ENCODE results near the gene IP6K2.

Gene IP6K2

DNA sequence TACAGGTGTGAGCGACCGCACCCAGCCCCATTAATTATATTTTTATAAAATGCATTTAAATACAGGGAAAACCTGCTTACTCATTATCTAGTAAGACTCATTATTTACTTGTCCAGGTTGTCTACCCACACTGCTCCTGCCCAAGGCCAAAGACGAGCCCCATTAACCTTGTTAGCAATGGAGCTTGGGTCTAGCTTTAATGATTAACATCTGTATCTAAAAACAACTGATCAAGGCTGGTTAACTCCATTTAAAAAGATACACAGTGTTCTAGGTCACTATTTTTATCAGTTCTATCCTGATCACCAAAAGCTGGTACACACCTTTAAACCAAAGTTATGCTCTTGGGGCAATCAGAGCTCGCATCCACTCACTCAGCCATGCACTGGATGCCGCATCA, 20.9 kb downstream of the IP6K2 start:
- in situ Hi-C loops (cut with HindIII; ENCODE audit: low sequenced_read_pairs), result no loop called here
- no peak for DNase-seq (ENCODE audit: low read depth, low spot score)
- H3K4me3 ChIP-seq (ENCODE audit: low read depth, low read length), result no peak overlapping the region
- TF ChIP-seq, protein P1, sequence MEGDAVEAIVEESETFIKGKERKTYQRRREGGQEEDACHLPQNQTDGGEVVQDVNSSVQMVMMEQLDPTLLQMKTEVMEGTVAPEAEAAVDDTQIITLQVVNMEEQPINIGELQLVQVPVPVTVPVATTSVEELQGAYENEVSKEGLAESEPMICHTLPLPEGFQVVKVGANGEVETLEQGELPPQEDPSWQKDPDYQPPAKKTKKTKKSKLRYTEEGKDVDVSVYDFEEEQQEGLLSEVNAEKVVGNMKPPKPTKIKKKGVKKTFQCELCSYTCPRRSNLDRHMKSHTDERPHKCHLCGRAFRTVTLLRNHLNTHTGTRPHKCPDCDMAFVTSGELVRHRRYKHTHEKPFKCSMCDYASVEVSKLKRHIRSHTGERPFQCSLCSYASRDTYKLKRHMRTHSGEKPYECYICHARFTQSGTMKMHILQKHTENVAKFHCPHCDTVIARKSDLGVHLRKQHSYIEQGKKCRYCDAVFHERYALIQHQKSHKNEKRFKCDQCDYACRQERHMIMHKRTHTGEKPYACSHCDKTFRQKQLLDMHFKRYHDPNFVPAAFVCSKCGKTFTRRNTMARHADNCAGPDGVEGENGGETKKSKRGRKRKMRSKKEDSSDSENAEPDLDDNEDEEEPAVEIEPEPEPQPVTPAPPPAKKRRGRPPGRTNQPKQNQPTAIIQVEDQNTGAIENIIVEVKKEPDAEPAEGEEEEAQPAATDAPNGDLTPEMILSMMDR (IDR thresholded peaks at IDR 0.05; ENCODE audit: low read depth, low read length), result no peak

DNA sequence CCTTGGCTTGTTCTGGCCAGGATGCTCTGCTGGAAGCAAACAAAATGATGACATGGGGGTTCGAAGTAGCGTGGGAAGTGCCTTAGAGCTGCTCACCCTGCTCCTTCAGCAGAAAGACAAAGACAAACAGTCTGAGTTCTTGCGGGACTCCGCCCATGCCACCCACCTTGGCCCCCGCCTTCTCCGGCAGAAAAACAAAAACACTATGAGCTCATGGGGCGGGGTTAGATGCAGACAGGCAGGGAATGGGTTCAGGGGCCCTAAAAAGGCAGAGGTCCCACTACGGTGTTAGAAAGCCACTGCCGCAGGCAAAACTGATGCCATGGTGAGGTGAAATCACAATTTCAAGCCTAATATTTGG, 21.6 kb downstream of the IP6K2 start:
- TF ChIP-seq, protein P1 (IDR thresholded peaks at IDR 0.05; ENCODE audit: low read depth, low read length), result no peak
- peak; percentile 76 for DNase-seq (ENCODE audit: low read depth, low spot score)
- peak overlapping the region; percentile 22 for H3K4me3 ChIP-seq (ENCODE audit: low read depth, low read length)
- in situ Hi-C loops (cut with HindIII; ENCODE audit: low sequenced_read_pairs), result no loop called here

DNA sequence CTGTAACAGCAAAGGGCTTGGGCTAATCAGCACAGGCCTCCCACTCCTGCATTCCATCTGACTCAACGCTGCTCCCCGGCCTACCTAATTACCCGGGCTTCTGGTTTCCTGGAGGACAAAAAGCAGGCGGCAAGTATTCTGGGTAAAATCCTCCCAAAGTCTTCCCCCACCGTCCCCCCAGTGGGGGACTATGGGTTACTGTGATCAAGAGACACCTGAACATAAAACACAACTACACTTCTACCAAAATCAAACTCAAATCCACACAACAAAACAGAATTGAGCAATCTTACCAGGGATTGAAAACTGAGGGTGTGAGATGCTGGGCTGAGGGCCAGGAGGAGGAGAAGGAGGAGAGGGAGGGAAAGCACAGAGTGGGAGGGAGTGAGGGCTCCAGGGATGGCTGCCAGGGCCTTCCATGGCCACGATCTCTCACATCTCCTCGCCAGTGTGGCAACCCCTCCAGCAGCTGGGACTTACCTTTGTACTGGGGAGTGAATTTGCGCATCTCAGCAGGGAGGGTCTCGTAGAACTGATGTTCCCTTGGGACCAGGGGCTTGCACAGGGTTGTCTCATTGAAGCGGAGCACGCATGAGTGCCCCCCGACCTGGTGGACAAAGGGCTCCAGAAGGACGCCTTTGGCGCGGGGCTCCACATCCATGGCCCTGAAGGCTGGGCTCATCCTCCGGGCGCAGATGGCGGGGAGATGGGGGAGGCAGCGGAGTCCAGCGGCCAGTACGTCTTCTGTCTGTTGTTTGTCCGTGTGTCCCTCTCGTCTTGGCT, 22.2 kb downstream of the IP6K2 start:
- peak overlapping the region; percentile 22 for H3K4me3 ChIP-seq (ENCODE audit: low read depth, low read length)
- TF ChIP-seq, protein P1 (IDR thresholded peaks at IDR 0.05; ENCODE audit: low read depth, low read length), result no peak
- in situ Hi-C loops (cut with HindIII; ENCODE audit: low sequenced_read_pairs), result no loop called here
- DNase-seq (ENCODE audit: low read depth, low spot score), result peak; percentile 85

DNA sequence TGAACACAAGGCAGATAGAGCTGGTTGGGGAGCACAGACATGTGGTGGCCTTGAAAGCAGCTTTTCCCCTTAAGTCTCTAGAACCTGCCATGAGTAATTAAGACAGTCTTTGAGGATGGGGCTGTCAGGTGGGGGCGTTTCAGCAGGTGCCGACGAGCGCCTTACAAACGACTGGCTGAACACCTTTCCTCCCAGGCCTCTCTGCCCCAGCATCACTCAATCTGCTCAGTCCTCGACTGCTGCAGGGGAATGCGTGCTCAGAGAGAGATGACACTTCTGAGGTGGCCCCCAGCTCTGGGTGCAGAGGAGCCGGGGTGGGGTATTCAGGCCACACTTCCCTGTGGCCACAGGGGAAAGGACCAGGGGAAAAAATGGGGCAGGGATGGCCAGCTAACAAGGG, 23.2 kb downstream of the IP6K2 start:
- no peak for DNase-seq (ENCODE audit: low read depth, low spot score)
- in situ Hi-C loops (cut with HindIII; ENCODE audit: low sequenced_read_pairs), result no loop called here
- TF ChIP-seq, protein P1 (IDR thresholded peaks at IDR 0.05; ENCODE audit: low read depth, low read length), result no peak
- H3K4me3 ChIP-seq (ENCODE audit: low read depth, low read length), result peak overlapping the region; percentile 22

DNA sequence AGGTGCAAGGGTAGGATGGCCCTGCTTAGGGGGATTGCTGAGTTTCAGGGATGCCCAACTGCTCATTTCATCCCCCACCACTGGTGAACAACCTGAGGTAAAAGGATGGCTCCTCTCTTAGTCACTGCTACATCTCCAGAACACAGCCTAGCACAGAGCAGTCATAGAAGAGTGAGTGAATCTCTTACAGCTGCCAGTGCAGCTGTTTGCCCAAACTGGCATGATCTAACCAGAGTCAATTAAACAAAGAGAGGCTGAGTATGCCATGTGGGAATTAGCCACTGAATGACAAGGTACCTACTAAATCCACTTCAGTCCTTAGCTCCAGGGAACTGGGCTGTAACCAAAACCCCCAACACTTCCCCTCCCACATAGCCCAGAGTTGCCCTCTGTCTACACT, 24.5 kb downstream of the IP6K2 start:
- TF ChIP-seq, protein P1 (IDR thresholded peaks at IDR 0.05; ENCODE audit: low read depth, low read length), result no peak
- H3K4me3 ChIP-seq (ENCODE audit: low read depth, low read length), result no peak overlapping the region
- in situ Hi-C loops (cut with HindIII; ENCODE audit: low sequenced_read_pairs), result no loop called here
- no peak for DNase-seq (ENCODE audit: low read depth, low spot score)

DNA sequence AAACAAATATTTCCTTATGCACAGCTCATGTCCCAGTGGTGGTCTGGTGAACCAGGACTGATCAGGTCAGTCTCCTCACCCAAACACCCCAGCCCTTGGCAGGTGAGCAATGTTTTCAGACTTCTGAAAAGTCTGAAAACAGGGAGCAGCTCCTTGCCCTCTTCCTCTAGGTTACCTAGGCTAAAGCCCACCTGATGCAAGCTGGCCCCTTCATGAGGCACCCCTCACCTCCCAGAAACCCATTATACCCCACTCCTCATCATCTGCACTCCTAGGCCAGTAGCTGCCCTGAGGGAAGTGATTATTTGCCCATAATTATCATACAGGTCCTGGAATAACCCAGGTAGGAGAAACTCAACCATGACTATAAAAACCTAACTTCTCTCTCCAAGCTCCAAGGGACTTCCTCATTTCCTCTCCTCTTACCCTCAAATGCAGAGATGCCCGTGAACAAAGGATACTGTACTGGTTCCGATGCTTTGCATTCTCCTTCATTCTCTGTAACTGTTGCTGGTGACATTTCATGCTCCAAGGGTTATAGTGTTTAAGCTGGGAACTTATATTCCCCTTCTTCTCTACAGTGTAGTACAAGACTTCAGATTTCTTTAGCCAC, 26.1 kb downstream of the IP6K2 start:
- no peak overlapping the region for H3K4me3 ChIP-seq (ENCODE audit: low read depth, low read length)
- no peak for DNase-seq (ENCODE audit: low read depth, low spot score)
- in situ Hi-C loops (cut with HindIII; ENCODE audit: low sequenced_read_pairs), result no loop called here
- TF ChIP-seq, protein P1 (IDR thresholded peaks at IDR 0.05; ENCODE audit: low read depth, low read length), result no peak
